GM19240 (cell line): ENCODE results near the gene SP3.

Source experiments
- DNase-seq: peaks from one replicate; pipeline ENCODE4 v3.0.0; 2011; ENCODE audit warnings: low spot score; ENCODE audit not compliant: insufficient read length

SP3 gene

GRCh38 chr2:173860082-173860481 is 105.1 kb downstream of the SP3 start:
- DNase-seq, result no peak

DNA sequence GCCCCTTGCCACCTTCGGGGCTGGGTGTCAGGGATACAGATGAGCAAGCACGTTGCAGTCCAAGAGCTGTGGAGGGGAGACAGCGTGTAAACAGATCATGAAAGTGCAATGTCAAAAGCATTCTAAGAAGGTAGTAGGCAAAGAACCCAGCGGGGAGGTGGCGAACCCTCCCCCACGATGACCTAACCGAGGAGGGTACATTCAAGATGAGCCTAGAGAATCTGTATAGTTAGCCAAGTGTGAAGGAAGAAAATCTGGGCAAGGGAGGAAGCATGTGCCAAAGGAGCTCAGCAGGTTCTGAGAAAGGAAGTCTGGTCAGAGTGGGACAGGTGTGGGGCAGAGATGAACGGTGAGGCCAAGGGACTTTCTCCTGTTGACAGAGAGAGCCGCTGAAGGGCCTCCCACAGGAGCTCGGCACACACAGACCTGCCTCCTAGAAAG is 106.9 kb downstream of the SP3 start:
- no peak for DNase-seq
